K562 (cell line): ENCODE measurements around the gene DCAF15. TPM values are rescaled to one million over a fixed set of nuclear protein-coding genes. Genes with fewer than 3 reads are reported as not detected.
A peak's percentile ranks its signal among the peaks of the same experiment; 100 is the strongest.

Source experiments
- ATAC-seq: fragments of 200-7000 bp; cut with Tn5 transposase; 3 replicates; pipeline ENCODE4 v1.9.1; 2020; ENCODE audit warnings: moderate library complexity
- BruUV-seq: library from RNA; stranded (reverse); fragments of 400-500 nt; replicated peaks from 2 replicates; lab custom pipeline; 2021; lab: Mats Ljungman, UMichigan
- CTCF ChIA-PET: fragments of 300-600 bp; formaldehyde crosslinking; extraction: SDS; loops from one replicate; lab custom pipeline; 2021; ENCODE audit warnings: low intra/inter-chr PET ratio; lab: Yijun Ruan, JAX
- POLR2A ChIA-PET: fragments of 300-600, 350-650 bp; sonication (Branson Sonifier 250); formaldehyde crosslinking; extraction: SDS; loops from one replicate; lab custom pipeline; 2021; ENCODE audit warnings: antibody characterized with exemption, inconsistent platforms; lab: Yijun Ruan, JAX
- DNase-seq, 4 experiments: peaks; one replicate each; pipeline versions ENCODE4 v3.0.0 to v3.0.0-alpha.2; 2011 to 2018; ENCODE audit warnings: low spot score in 3 of 4, mixed read lengths in 3 of 4; ENCODE audit errors: extremely low read depth in 1 of 4
- FAIRE-seq: peaks from 2 replicates; lab custom pipeline; 2011; peaks lifted over from hg19 to GRCh38; lab: Jason Lieb, UNC
- H2AFZ ChIP-seq: 2 replicates; pipeline ENCODE4 v1.6.0; 2011; ENCODE audit warnings: low read depth, low read length, control low read depth, inconsistent platforms
- H3K27ac ChIP-seq: fragments of 200-600 bp; 3 replicates; pipeline ENCODE4 v1.8.0; 2011; ENCODE audit warnings: low read depth, mild to moderate bottlenecking, control low read depth, inconsistent platforms, low read length, moderate library complexity, mixed read lengths; ENCODE audit errors: extremely low read depth
- H3K27me3 ChIP-seq, 2 experiments: fragments of 300-600 bp in 1 of 2; 2 replicates in 1 of 2; 3 replicates in 1 of 2; pipeline versions ENCODE4 v1.6.0 to v1.8.0; 2011; ENCODE audit warnings: inconsistent platforms in 2 of 2, low read length in 2 of 2, mild to moderate bottlenecking in 1 of 2, mixed read lengths in 1 of 2, moderate library complexity in 1 of 2; ENCODE audit not compliant: control insufficient read depth in 2 of 2, insufficient read depth in 2 of 2
- H3K36me3 ChIP-seq: fragments of 300-600 bp; 3 replicates; pipeline ENCODE4 v1.8.0; 2011; ENCODE audit warnings: mild to moderate bottlenecking, low read length, inconsistent platforms; ENCODE audit not compliant: control insufficient read depth, insufficient read depth
- H3K4me1 ChIP-seq, 2 experiments: fragments of 200-600 bp in 1 of 2; replicated peaks in 1 of 2; 2 replicates in 1 of 2; 3 replicates in 1 of 2; pipeline versions ENCODE4 v1.5.1 to v1.8.0; 2011; ENCODE audit warnings: inconsistent platforms in 2 of 2, low read length in 2 of 2, mild to moderate bottlenecking in 1 of 2, mixed read lengths in 1 of 2, moderate library complexity in 1 of 2; ENCODE audit not compliant: control insufficient read depth in 2 of 2, insufficient read depth in 2 of 2
- H3K4me2 ChIP-seq: 2 replicates; pipeline ENCODE4 v1.6.1; 2011; ENCODE audit warnings: low read length, control low read depth, inconsistent platforms, mixed read lengths; ENCODE audit not compliant: insufficient read depth
- H3K4me3 ChIP-seq: fragments of 200-600 bp; sonication (generic), shearing (Covaris generic); 2 replicates; pipeline ENCODE4 v1.5.1; 2016; ENCODE audit warnings: control low read depth, inconsistent platforms
- H3K79me2 ChIP-seq: fragments of 200-600 bp; 3 replicates; pipeline ENCODE4 v1.8.0; 2011; ENCODE audit warnings: low read length, inconsistent platforms; ENCODE audit not compliant: control insufficient read depth, insufficient read depth
- H3K9ac ChIP-seq, 2 experiments: 2 replicates each; pipeline versions ENCODE4 v1.6.0 to v1.6.1; 2011; ENCODE audit warnings: low read depth in 2 of 2, low read length in 2 of 2, control low read depth in 1 of 2, inconsistent platforms in 1 of 2, mild to moderate bottlenecking in 1 of 2, mixed read lengths in 1 of 2; ENCODE audit not compliant: insufficient read depth in 1 of 2
- H3K9me1 ChIP-seq: one replicate; pipeline ENCODE4 v1.6.0; 2011; ENCODE audit warnings: inconsistent platforms, mild to moderate bottlenecking, low read length, moderate library complexity; ENCODE audit not compliant: control insufficient read depth, insufficient read depth
- H3K9me3 ChIP-seq: replicated peaks from 2 replicates; pipeline ENCODE4 v1.5.1; 2011; ENCODE audit warnings: low read depth, low read length, inconsistent platforms; ENCODE audit not compliant: control insufficient read depth, insufficient read depth
- H4K20me1 ChIP-seq: replicated peaks from 2 replicates; pipeline ENCODE4 v1.6.1; 2011; ENCODE audit warnings: low read length, inconsistent platforms, mixed read lengths; ENCODE audit not compliant: control insufficient read depth, insufficient read depth
- ID3 ChIP-seq, 2 experiments: fragments of 250-450 bp in 1 of 2; fragments of 450-650 bp in 1 of 2; sonication (Bioruptor Pico) in 1 of 2; IDR thresholded peaks; 2 replicates each; pipeline versions ENCODE4 v1.6.1 to v1.8.0; 2016 to 2021; ENCODE audit warnings: mild to moderate bottlenecking in 2 of 2, moderate library complexity in 2 of 2, missing compliant biosample characterization in 1 of 2, missing genetic modification characterization in 1 of 2
- POLR2G ChIP-seq: fragments of 200-400 bp; formaldehyde crosslinking; IDR thresholded peaks from 2 replicates; pipeline ENCODE4 v1.6.1; 2017; ENCODE audit warnings: low read depth, mild to moderate bottlenecking, antibody characterized with exemption, low read length, moderate library complexity
- RBFOX2 ChIP-seq: fragments of 200-400 bp; formaldehyde crosslinking; IDR thresholded peaks from 2 replicates; pipeline ENCODE4 v1.6.1; 2017; ENCODE audit warnings: low read depth, mild to moderate bottlenecking, low read length, moderate library complexity
- WGBS: fragments of 100-300 bp; shearing (Covaris generic); methylation state at CpG from one replicate; pipeline ENCODE4 v1.1.6; 2016; ENCODE audit warnings: low coverage, mixed read lengths; ENCODE audit not compliant: insufficient coverage; ENCODE audit errors: missing lambda C conversion rate; 5-methylcytosine and 5-hydroxymethylcytosine counted together
- in situ Hi-C: fragments of 300-500 bp; cut with MboI; formaldehyde crosslinking; loops from 4 replicates; pipeline ENCODE4 v1.15.0; 2018; ENCODE audit warnings: inconsistent platforms, mixed read lengths
- intact Hi-C: fragments of 100-400 bp; cut with micrococcal nuclease; formaldehyde crosslinking; loops from 2 replicates; pipeline ENCODE4 v1.14.2; 2022
- polyA plus RNA-seq, 8 experiments: library from polyadenylated mRNA; depleted of rRNA in 4 of 8; stranded (reverse) in 5 of 8; unstranded in 3 of 8; fragments of >200 nt; fragmentation: Nextera tagmentation in 2 of 8; fragmentation: Illumina TruSeq in 1 of 8; extraction: Ambion mirVana in 2 of 8; extraction: Trizol in 1 of 8; gene quantifications; 2 replicates each; pipeline versions ENCODE4 v1.2.1 to v1.2.3, GENCODE V29; 2011 to 2014; ENCODE audit warnings: inconsistent platforms in 1 of 8, missing spikeins in 1 of 8
- total RNA-seq, 7 experiments: library from RNA; depleted of rRNA in 6 of 7; stranded (reverse); fragments of >200 nt in 6 of 7; fragmentation: Illumina TruSeq in 2 of 7; extraction: Trizol in 2 of 7; gene quantifications; 2 replicates each; pipeline versions ENCODE4 v1.2.1 to v1.2.3, GENCODE V29; 2011 to 2021; ENCODE audit warnings: low replicate concordance in 1 of 7
- TF ChIP-seq, protein P1 (sequence below): sonication (generic); formaldehyde crosslinking; IDR thresholded peaks from 2 replicates; pipeline ENCODE4 v1.8.1; 2023; ENCODE audit warnings: mild to moderate bottlenecking, missing genetic modification reagents

DCAF15 gene
- total and polyA plus RNA-seq, 9 of the 15 experiments (the other 6 are each of a cell fraction or from before 2014, with no cell fraction given): 0.17 to 68.5 (median 27.7) TPM

GRCh38 chr19:13918726-13919411, 33.4 kb upstream of the DCAF15 start:
- no peak overlapping the region for H3K4me2 ChIP-seq
- peaks cover 70% of the 10 kb centered on the region for H3K36me3 ChIP-seq
- no peak for ATAC-seq
- H3K9ac ChIP-seq: no peak overlapping the region
- peak in 1 of 4 experiments; percentile 31 for DNase-seq
- in situ Hi-C loops (no loop called here), intact Hi-C loops (no loop called here)
- no peaks in the 10 kb centered on the region; a peak in 1 of 5 replicates for H3K27me3 ChIP-seq
- WGBS: 96% methylated on average over 19 of the region's 34 CpGs
- FAIRE-seq: no peak
- H2AFZ ChIP-seq: no peak overlapping the region
- peaks cover 3% of the 10 kb centered on the region for H3K9me1 ChIP-seq
- CTCF ChIA-PET: no interaction called here
- POLR2A ChIA-PET: interaction anchor here (1.6 kb wide), 1 partner anchor 17 kb away, joined by 9 read pairs; no protein-coding TSS in a partner anchor
- TF ChIP-seq POLR2G (peak; percentile 54), RBFOX2 (0 out of 2 replicates have a peak, but pooled peaks have one; percentile 9), ID3 (CRISPR knock-in tag; IDR thresholded peaks at IDR 0.05) (no peak), ID3 (tag; IDR thresholded peaks at IDR 0.05) (no peak)
- TF ChIP-seq, protein P1, sequence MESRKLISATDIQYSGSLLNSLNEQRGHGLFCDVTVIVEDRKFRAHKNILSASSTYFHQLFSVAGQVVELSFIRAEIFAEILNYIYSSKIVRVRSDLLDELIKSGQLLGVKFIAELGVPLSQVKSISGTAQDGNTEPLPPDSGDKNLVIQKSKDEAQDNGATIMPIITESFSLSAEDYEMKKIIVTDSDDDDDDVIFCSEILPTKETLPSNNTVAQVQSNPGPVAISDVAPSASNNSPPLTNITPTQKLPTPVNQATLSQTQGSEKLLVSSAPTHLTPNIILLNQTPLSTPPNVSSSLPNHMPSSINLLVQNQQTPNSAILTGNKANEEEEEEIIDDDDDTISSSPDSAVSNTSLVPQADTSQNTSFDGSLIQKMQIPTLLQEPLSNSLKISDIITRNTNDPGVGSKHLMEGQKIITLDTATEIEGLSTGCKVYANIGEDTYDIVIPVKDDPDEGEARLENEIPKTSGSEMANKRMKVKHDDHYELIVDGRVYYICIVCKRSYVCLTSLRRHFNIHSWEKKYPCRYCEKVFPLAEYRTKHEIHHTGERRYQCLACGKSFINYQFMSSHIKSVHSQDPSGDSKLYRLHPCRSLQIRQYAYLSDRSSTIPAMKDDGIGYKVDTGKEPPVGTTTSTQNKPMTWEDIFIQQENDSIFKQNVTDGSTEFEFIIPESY (CRISPR knock-in tag): 0 out of 2 replicates have a peak, but pooled peaks have one; percentile 20
- no peaks in the 10 kb centered on the region for H3K79me2 ChIP-seq
- H3K4me1 ChIP-seq: peaks cover 0 to 13% of the 10 kb centered on the region in 2 experiments; a peak in 1 of 5 replicates
- H3K4me3 ChIP-seq: no peak overlapping the region
- BruUV-seq: no TSS peak
- H4K20me1 ChIP-seq: no peaks in the 10 kb centered on the region
- no peak overlapping the region for H3K27ac ChIP-seq
- H3K9me3 ChIP-seq: peaks cover 6% of the 10 kb centered on the region
